CD4-positive, alpha-beta T cell treated with Interleukin-17A for 4 hours (primary cell): ENCODE results near the gene PDXK.
A peak's percentile ranks its signal among the peaks of the same experiment; 100 is the strongest.

Experiments used
- DNase-seq: peaks from one replicate; pipeline ENCODE4 v3.0.0-alpha.2; 2020; ENCODE audit warnings: mixed read lengths

Gene PDXK

DNA sequence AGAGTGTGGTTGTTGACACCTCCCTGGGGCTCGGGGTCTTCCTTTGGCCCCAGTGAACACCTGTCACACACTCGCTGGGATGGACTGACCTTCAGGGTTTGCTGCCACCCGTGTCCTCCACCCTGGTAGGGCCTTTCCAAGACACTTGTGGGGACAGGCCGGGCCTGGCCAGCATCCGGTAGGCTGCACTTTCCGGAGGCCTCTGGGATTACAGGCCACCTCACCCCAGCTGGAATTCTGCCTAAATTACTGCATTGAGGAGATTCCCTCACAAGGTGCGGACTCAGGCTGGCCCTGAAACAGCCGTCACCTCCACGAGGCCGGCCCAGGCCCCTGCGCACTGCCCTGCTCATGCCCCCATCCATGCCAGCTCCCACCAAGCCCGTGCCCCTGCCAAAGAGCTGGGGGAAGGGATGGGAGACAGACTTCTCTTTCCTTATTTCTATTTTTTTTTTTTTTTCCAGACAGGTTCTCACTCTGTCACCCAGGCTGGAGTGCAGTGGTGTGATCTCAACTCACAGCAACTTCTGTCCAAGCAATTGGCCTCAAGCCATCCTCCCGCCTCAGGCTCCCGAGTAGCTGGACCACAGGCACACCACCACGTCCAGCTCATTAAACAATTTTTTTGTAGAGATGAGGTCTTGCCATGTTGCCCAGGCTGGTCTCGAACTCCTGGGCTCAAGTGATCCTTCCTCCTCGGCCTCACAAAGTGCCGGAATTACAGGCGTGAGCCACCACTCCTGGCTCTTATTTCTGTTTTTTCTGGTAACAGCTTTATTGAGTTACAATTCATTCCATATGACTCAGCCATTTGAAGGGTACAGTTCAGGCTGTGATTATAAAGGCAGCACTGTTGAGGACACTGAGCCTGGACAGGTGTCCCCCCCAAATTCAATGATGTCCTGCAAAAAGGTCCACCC lies 45.9 kb downstream of the PDXK start:
- DNase-seq = no peak

DNA sequence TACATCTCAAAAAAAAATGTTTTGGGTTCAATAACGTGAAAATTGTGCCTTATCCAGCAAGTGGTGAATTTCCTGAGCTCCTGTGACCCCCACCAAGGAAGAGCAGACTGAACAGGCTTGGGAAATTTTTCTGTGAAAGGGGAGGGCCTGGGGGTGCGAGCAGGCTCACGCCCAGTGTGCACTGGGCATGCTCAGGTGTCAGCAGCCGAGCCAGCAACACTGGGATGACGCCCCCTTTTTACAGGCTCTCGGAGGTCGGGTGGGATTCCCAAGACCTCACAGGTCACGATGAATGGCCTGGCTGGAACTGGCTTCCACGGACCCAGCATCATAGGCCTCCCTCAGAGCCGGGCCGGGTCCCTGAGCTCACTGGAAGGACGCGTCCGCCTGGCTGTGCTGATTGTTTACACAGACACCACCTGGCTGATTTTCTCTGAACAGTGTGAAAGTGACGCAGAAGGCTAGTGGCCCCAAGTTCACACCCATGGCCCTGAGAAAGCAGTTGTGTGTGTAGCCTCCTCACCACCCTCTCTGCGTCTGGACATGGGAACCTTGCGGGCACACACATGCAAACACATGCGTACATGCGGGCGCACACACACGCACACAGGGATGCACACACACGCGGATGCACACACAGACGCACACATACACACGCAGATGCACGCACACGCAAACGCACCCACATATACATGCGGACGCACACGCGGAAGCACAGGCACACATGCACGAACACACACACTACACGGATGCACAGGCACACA lies 48.0 kb downstream of the PDXK start:
- DNase-seq = no peak

GRCh38 chr21:43767498-43767983 lies 48.6 kb downstream of the PDXK start:
- no peak for DNase-seq

GRCh38 chr21:43767984-43768867 lies 49.3 kb downstream of the PDXK start:
- no peak for DNase-seq

DNA sequence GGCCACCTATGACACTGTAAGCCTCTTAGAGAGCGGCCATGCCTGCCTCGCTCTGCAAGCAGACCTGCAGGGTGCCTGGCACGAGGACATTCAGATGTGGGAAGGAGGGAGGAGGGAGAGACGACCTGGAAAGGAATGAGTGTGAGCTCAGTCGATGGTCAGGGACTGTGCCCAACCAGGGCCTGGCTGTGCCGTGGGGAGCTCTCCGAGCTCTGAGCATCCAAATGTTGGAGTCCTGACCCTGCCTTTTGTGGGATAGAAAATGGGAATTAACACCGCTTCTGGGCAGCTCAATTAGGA lies 49.9 kb downstream of the PDXK start:
- DNase-seq = no peak

GRCh38 chr21:43769325-43769958 lies 50.5 kb downstream of the PDXK start:
- no peak for DNase-seq

- DNase-seq = no peak
Observed at GRCh38 chr21:43770066-43770655, 51.2 kb downstream of the PDXK start.

DNA sequence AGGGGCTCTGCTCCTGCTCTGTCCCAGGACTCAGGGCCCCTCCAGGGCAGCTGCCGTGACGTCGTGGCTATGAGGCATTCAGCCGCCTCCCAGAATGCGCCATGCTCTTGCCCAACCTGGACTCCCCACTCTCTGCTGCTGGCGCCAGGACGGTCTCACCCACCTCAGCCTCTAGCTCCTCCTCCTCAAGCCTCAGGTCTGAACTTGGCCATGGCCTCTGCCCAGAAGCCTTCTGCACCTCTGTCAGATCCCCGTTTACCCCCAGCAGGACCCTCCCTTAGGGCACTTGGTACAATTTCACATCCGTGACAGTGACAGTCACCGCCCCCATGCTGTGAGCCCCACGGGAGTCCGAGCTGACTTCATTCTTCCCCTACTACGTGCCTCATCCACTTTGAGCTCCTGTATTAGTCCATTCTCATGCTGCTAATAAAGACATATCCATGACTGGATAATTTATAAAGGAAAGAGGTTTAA lies 52.3 kb downstream of the PDXK start:
- no peak for DNase-seq

GRCh38 chr21:43771698-43772424 lies 52.9 kb downstream of the PDXK start:
- no peak for DNase-seq

GRCh38 chr21:43772425-43772821 lies 53.5 kb downstream of the PDXK start:
- DNase-seq = no peak

DNA sequence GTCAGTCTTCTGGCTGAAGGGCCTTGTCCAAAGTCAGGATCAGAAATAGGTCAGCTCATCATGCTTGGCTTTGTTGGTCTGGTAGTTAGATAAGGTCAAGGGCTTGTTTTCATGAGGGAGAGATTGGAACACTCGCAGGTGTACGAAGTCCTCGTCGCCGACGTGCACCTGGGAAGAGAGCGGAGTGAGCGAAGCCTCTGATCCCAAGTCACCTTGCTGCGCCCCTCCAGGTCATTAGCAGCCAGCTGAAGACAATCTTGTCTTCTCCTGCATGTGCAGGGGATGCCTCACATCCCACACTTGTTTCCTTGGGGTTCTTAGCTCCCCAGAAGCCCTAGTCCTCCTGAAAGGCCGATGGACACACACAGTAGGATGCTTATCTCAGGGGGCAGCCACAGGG lies 55.2 kb downstream of the PDXK start:
- DNase-seq = no peak

DNA sequence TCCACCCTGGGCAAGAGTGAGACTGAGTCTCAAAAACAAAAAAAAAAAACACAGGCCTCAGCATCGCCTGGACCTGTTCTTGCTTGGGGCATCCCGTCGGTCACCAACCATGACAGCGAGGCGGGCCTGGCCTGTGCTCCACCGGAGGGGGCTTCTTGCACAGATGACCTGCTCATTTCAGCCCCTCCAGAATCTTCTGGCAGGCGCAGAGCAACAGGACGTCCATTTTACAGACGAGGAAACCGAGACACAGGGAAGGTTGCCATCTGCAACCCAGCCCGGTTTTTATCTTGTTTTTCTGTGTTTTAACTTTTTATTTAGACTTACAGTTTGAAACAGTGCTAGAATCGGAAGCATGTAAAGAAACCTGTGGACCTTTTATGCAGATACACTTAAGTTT lies 56.3 kb downstream of the PDXK start:
- no peak for DNase-seq

DNA sequence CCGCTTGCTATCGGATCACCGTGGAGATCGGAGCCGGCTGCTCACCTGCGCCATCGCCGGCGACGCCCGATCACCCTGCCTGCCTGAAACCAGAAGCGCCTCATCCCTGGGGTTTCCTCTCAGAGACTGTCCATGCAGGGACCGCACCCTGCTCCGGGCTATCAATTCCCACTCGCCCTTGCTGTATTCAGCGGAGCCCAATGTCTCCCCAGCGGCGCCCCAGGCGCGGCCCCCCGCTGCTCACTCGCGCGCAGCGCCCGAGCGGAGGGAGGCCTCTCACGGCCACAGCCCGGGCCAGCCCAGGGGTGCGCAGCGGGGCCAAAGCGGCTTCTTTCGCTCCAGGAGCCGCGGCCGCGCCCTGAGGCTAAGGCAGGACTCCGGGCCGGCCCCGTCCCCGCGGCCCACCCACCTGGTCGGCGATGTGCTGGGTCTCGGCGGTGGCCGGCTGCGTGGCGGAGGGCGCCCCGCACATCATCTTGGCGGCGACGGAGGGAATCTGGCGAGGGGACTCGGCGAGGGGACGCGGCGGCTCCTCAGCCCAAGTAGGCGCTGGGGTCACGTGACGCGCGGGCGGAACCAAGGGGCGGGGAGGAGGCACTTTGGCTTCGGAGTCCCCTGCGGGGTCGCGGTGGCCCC lies 57.0 kb downstream of the PDXK start, which contains the start of gene CSTB:
Gene CSTB (minus strand): TSS at position 514 of the 636 bp plus-strand sequence. CDS start 39 bp downstream, at position 475.
- peak; percentile 91 for DNase-seq

GRCh38 chr21:43777953-43778352 lies 59.0 kb downstream of the PDXK start:
- DNase-seq = no peak

DNA sequence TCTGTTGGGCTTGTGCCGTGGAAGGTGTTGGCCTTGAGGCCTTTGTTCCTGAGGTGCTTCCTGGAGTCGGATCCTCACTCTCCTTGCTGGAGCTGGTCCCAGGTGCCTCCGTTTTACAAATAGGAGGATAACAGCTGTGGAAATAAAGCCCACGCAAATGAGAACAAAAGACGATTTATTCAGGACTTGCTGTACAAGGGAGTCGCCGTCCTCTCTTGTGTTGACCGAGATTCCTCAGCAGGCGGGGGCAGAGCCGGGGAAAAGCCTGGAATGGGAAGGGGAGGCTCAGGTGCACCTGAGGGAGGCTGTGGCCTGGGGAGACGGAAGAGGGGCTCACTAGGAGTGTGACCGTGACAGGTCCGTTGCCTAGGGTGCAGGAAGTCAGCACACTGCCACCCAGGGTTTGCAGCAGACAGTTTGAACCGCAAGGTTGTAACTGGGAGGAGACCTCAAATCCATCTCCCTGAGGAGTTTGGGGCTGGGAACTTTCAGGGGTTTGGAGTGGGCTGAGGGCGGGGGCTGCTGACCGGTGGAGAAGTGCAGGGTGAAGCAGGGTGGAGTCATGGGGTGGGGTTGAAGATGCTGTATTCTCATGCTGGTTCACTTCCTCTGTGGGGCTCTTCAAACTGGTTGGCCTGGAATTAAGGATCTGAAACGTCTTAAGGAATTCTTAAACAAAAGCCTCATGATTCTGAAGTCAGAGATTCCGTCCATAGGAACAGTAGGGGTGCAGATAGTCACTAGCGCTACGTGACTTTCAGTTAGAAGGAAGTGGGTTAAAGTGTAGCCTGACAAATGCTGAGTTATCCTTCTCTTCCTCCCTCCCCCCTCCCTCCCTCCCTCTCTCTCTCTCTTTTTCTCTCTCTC lies 59.8 kb downstream of the PDXK start:
- peak; percentile 30 for DNase-seq

DNA sequence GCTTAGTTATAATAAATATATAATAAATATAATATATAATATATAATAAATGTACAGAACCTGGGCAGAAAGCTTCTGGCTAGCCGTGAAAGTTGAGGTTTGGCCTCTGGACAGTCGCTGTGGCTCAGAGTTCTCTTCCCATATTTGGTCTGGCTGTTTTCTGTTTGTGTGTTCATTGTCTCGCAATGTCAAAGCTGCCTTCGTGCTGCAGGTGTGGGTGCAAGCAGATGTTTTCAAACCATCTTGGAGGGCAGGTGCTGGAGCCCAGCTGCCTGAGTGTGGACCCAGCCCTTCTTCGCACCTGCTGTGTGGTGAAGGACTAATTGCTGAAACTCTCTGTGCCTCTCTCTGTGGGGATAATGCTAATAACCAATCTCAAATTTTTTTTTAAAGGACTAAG lies 60.7 kb downstream of the PDXK start:
- DNase-seq = no peak

DNA sequence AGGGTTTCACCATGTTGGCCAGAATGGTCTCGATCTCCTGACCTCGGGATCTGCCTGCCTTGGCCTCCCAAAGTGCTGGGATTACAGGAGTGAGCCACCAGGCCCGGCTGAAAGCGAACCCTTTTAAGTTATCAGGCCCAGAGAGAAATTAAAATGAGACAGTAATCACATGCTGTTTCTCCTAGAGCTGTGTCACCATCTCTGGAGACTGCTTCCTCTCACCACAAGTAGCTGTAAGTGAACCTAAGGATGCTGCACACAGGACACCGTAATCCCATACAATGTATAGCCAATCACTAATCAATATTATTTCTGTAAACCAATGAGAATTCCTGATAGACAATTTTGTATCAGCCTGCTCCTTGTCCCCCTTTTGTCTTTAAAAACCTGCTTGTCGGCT lies 62.9 kb downstream of the PDXK start:
- no peak for DNase-seq

DNA sequence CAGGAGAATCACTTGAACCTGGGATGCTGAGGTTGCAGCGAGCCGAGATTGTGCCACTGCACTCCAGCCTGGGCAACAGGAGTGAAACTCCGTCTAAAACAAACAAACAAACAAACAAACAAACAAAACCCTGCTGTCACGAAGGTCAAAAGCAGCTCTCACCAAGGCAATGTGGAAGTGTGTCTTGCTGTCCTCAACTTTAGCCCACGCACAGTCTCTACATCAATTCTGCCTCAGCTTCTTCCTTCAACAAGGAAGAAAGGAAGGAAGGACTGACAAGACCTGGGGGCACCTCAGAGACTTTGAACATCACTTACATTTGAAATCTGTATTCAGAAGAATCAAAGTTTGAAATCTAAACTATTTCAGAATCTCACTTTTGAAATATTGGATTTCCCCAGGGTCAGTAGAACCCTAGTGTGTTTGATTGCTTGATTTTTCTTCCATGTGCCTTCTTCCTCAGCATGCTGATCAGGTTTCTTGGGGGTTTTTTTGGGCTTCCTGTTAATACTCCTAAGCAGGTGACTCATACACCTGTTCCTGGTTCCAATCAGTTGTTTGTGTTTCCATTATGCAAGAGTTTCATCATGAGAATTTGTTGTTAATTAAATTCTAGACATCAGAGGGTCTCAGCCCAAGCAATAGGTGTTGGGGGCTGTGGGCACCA lies 63.6 kb downstream of the PDXK start:
- no peak for DNase-seq

- DNase-seq = no peak
Observed at GRCh38 chr21:43783098-43783700, 64.3 kb downstream of the PDXK start.
